ENCODE results near the gene DYNC2H1.

Gene DYNC2H1

GRCh38 chr11:103112364-103112763 is 3.1 kb downstream of the DYNC2H1 start:
- H3K9me3 ChIP-seq (ENCODE audit: control insufficient read depth, insufficient read depth, low read depth, low read length): no peaks in the 10 kb centered on the region
- H3K27ac ChIP-seq (ENCODE audit: extremely low read depth, low read depth, low read length): no peak overlapping the region
- POLR2A ChIA-PET: interaction anchor here (2.1 kb wide), 1 partner anchor 21 kb away, joined by 6 read pairs; the partner anchor contains the start of gene DCUN1D5
- TF ChIP-seq ZNF19 (tag by site-specific recombination; IDR thresholded peaks at IDR 0.05; ENCODE audit: low read depth) (no peak), SETDB1 (IDR thresholded peaks at IDR 0.05; ENCODE audit: insufficient read length, low read length) (no peak), ZNF24 (tag by site-specific recombination; IDR thresholded peaks at IDR 0.05) (no peak), TRIM28 (IDR thresholded peaks at IDR 0.05; ENCODE audit: borderline replicate concordance, low read length) (no peak), ZNF184 (tag by site-specific recombination; IDR thresholded peaks at IDR 0.05) (no peak), ZNF302 (tag by site-specific recombination; IDR thresholded peaks at IDR 0.05; ENCODE audit: low read depth) (no peak), ZBTB6 (tag by site-specific recombination; IDR thresholded peaks at IDR 0.05) (no peak), ZNF600 (tag by site-specific recombination; IDR thresholded peaks at IDR 0.05) (no peak), ZNF660 (tag by site-specific recombination; IDR thresholded peaks at IDR 0.05) (no peak), ZNF335 (tag by site-specific recombination; conservative IDR thresholded peaks at IDR 0.05) (no peak), HIC1 (tag by site-specific recombination; IDR thresholded peaks at IDR 0.05) (no peak), GLI4 (tag by site-specific recombination; IDR thresholded peaks at IDR 0.05) (no peak)
- CTCF ChIA-PET: interaction anchor here (0.6 to 0.9 kb wide), 3 partner anchors 21 to 489 kb away, joined by 3 to 4 read pairs (median 3); partner anchors contain the start of gene DCUN1D5
- no peaks in the 10 kb centered on the region for H3K4me1 ChIP-seq (ENCODE audit: control insufficient read depth, insufficient read depth, low read length)
- H3K4me3 ChIP-seq (ENCODE audit: low read depth, low read length): no peak overlapping the region
- peaks cover 0 to 17% of the 10 kb centered on the region in 2 experiments; a peak in 1 of 3 replicates for H3K36me3 ChIP-seq (ENCODE audit: control insufficient read depth in 2 of 2, insufficient read depth in 1 of 2, low read length in 2 of 2)

GRCh38 chr11:103114836-103115235 is 5.6 kb downstream of the DYNC2H1 start:
- Histone ChIP-seq H3K36me3 (ENCODE audit: control insufficient read depth in 2 of 2, insufficient read depth in 1 of 2, low read length in 2 of 2) (peaks cover 0 to 29% of the 10 kb centered on the region in 2 experiments; a peak in 1 of 3 replicates), H3K4me3 (ENCODE audit: low read depth, low read length) (no peak overlapping the region), H3K9me3 (ENCODE audit: control insufficient read depth, insufficient read depth, low read depth, low read length) (no peaks in the 10 kb centered on the region), H3K4me1 (ENCODE audit: control insufficient read depth, insufficient read depth, low read length) (no peaks in the 10 kb centered on the region), H3K27ac (ENCODE audit: extremely low read depth, low read depth, low read length) (no peak overlapping the region)
- ChIA-PET CTCF (no interaction called here), POLR2A (no interaction called here)
- no peak for TF ChIP-seq ZNF585B (tag by site-specific recombination; IDR thresholded peaks at IDR 0.05)
- TF ChIP-seq ZBTB20 (tag by site-specific recombination; IDR thresholded peaks at IDR 0.05): no peak
- no peak for TF ChIP-seq ZNF26 (tag by site-specific recombination; IDR thresholded peaks at IDR 0.05)
- TF ChIP-seq ZNF621 (tag by site-specific recombination; IDR thresholded peaks at IDR 0.05): no peak
- no peak for TF ChIP-seq ZNF791 (tag by site-specific recombination; IDR thresholded peaks at IDR 0.05)
- no peak for TF ChIP-seq ZNF624 (tag by site-specific recombination; IDR thresholded peaks at IDR 0.05)
- no peak for TF ChIP-seq ZNF768 (tag by site-specific recombination; IDR thresholded peaks at IDR 0.05)
- no peak for TF ChIP-seq ZNF112 (tag by site-specific recombination; IDR thresholded peaks at IDR 0.05)
- no peak for TF ChIP-seq ZNF792 (tag by site-specific recombination; IDR thresholded peaks at IDR 0.05)
- no peak for TF ChIP-seq PRDM1 (tag by site-specific recombination; IDR thresholded peaks at IDR 0.05)
- TF ChIP-seq ZNF777 (tag by site-specific recombination; IDR thresholded peaks at IDR 0.05; ENCODE audit: borderline replicate concordance): no peak
- no peak for TF ChIP-seq ZBTB21 (tag by site-specific recombination; IDR thresholded peaks at IDR 0.05)
- no peak for TF ChIP-seq ZNF16 (tag by site-specific recombination; IDR thresholded peaks at IDR 0.05; ENCODE audit: low read depth)
- no peak for TF ChIP-seq ZNF488 (tag by site-specific recombination; IDR thresholded peaks at IDR 0.05)
- no peak for TF ChIP-seq ZNF146 (tag by site-specific recombination; IDR thresholded peaks at IDR 0.05)
- TF ChIP-seq ZNF596 (tag by site-specific recombination; IDR thresholded peaks at IDR 0.05): no peak
- TF ChIP-seq ZNF626 (tag by site-specific recombination; IDR thresholded peaks at IDR 0.05): no peak
- TF ChIP-seq YY1 (tag by site-specific recombination; IDR thresholded peaks at IDR 0.05): no peak
- no peak for TF ChIP-seq ZNF785 (tag by site-specific recombination; IDR thresholded peaks at IDR 0.05)
